ENCODE data around the gene KCNIP2.

GRCh38 chr10:101856626-101857025, 13.0 kb upstream of the KCNIP2 start:
- TF ChIP-seq CTCF (conservative IDR thresholded peaks at IDR 0.05; ENCODE audit: low read length), result no peak
- TF ChIP-seq EZH2phosphoT487 (IDR thresholded peaks at IDR 0.05; ENCODE audit: borderline replicate concordance, low read depth, low read length), result no peak
